Esophagus squamous epithelium (tissue), 5 donors: ENCODE data around the gene C2orf92. TPM values are rescaled to one million over a fixed set of nuclear protein-coding genes. Genes with fewer than 3 reads are reported as not detected.

Experiments used
- DNase-seq: peaks from one replicate; lab custom pipeline; 2025; lab: John Stamatoyannopoulos, UW
- H3K27ac ChIP-seq, 4 donors: fragments of 200-600 bp; sonication (generic); one replicate each; pipeline ENCODE4 v1.5.1; 2016 to 2019; ENCODE audit warnings: mild to moderate bottlenecking in 1 of 4
- H3K27me3 ChIP-seq, 4 donors: fragments of 200-600 bp; sonication (generic); 1 replicate in 3 of 4; 2 replicates in 1 of 4; pipeline versions ENCODE4 v1.5.1 to v1.6.0; 2017 to 2021; ENCODE audit warnings: antibody characterized with exemption in 1 of 4
- H3K36me3 ChIP-seq, 3 donors: fragments of 200-600 bp; sonication (generic); one replicate each; pipeline ENCODE4 v1.5.1; 2016 to 2019
- H3K4me1 ChIP-seq, 3 donors: fragments of 200-600 bp; sonication (generic); one replicate each; pipeline ENCODE4 v1.5.1; 2017 to 2019
- H3K4me3 ChIP-seq, 4 donors: fragments of 200-600 bp; sonication (generic); 1 replicate in 3 of 4; 2 replicates in 1 of 4; pipeline ENCODE4 v1.5.1; 2016 to 2019; ENCODE audit warnings: mild to moderate bottlenecking in 2 of 4, moderate library complexity in 1 of 4
- H3K9me3 ChIP-seq, 3 donors: fragments of 200-600 bp; sonication (generic); one replicate each; pipeline ENCODE4 v1.5.1; 2016 to 2019
- CTCF ChIP-seq, 6 experiments: fragments of 450-650 bp in 4 of 6; fragments of 200-600 bp in 2 of 6; sonication (generic) in 2 of 6; IDR thresholded peaks; one replicate each; pipeline ENCODE4 v1.5.1; 2016 to 2019; ENCODE audit warnings: antibody characterized with exemption in 6 of 6, mild to moderate bottlenecking in 4 of 6, moderate library complexity in 4 of 6
- POLR2A ChIP-seq, 4 donors: fragments of 450-650 bp; IDR thresholded peaks; one replicate each; pipeline ENCODE4 v1.6.1; 2017; ENCODE audit warnings: antibody characterized with exemption in 4 of 4, mild to moderate bottlenecking in 4 of 4, moderate library complexity in 3 of 4
- WGBS, 2 donors: methylation state at CpG; one replicate each; pipeline ENCODE4 v1.1.5; 2018; 5-methylcytosine and 5-hydroxymethylcytosine counted together
- intact Hi-C: fragments of 100-400 bp; cut with DNase I; formaldehyde crosslinking; loops from one replicate; pipeline ENCODE4 v1.15.0; 2022
- total RNA-seq, 4 donors: library from RNA; depleted of rRNA; stranded (reverse); fragments of >200 nt; gene quantifications; one replicate each; pipeline ENCODE4 v1.1.0, GENCODE V29; 2016
- donor health status: DM: yes; HTN: yes; CAD: no.

The C2orf92 gene
- total RNA-seq, 4 donors from 2014 or later, result 2.5 to 12.8 (median 2.5) TPM; not detected in 1

GRCh38 chr2:97745474-97746174 lies 76.1 kb downstream of the C2orf92 start:
- 31 to 42% methylated on average over 10 of the region's 10 CpGs for WGBS, 2 donors
- intact Hi-C loops, result no loop called here
- peak overlapping the region in 2 of 4 donors; percentile 23 to 27 for H3K27ac ChIP-seq
- TF ChIP-seq CTCF (IDR thresholded peaks at IDR 0.05) (no peak), POLR2A (IDR thresholded peaks at IDR 0.05) (no peak)
- peaks cover 0 to 14% (median 0%) of the 10 kb centered on the region in 3 donors for H3K36me3 ChIP-seq
- H3K4me3 ChIP-seq, result no peak overlapping the region
- H3K9me3 ChIP-seq, result no peaks in the 10 kb centered on the region
- DNase-seq, result no peak
- H3K4me1 ChIP-seq, result peaks cover 4 to 44% (median 7%) of the 10 kb centered on the region in 3 donors
- no peaks in the 10 kb centered on the region for H3K27me3 ChIP-seq

GRCh38 chr2:97747285-97747684 lies 77.8 kb downstream of the C2orf92 start:
- 64 to 76% methylated on average over 3 of the region's 3 CpGs for WGBS, 2 donors
- Histone ChIP-seq H3K27me3 (no peaks in the 10 kb centered on the region), H3K27ac (no peak overlapping the region), H3K9me3 (no peaks in the 10 kb centered on the region), H3K36me3 (peaks cover 0 to 17% (median 0%) of the 10 kb centered on the region in 3 donors), H3K4me1 (peaks cover 0 to 36% (median 1%) of the 10 kb centered on the region in 3 donors), H3K4me3 (no peak overlapping the region)
- intact Hi-C loops, result no loop called here
- TF ChIP-seq POLR2A (IDR thresholded peaks at IDR 0.05), result no peak
- no peak for TF ChIP-seq CTCF (IDR thresholded peaks at IDR 0.05)
- no peak for DNase-seq

- peaks cover 0 to 40% (median 0%) of the 10 kb centered on the region in 3 donors for H3K4me1 ChIP-seq
- WGBS, 2 donors, result 70 to 73% methylated on average over 3 to 4 of the region's 4 CpGs
- no peak overlapping the region for H3K27ac ChIP-seq
- no peak overlapping the region for H3K4me3 ChIP-seq
- DNase-seq, result no peak
- intact Hi-C loops, result no loop called here
- H3K9me3 ChIP-seq, result no peaks in the 10 kb centered on the region
- H3K27me3 ChIP-seq, result no peaks in the 10 kb centered on the region
- TF ChIP-seq CTCF (IDR thresholded peaks at IDR 0.05) (no peak), POLR2A (IDR thresholded peaks at IDR 0.05) (no peak)
- peaks cover 0 to 21% (median 0%) of the 10 kb centered on the region in 3 donors for H3K36me3 ChIP-seq
Observed at GRCh38 chr2:97747716-97748115, 78.2 kb downstream of the C2orf92 start.

- DNase-seq, result no peak
- H3K9me3 ChIP-seq, result no peaks in the 10 kb centered on the region
- no peak overlapping the region for H3K4me3 ChIP-seq
- intact Hi-C loops, result no loop called here
- peaks cover 2 to 52% (median 2%) of the 10 kb centered on the region in 3 donors for H3K4me1 ChIP-seq
- TF ChIP-seq CTCF (IDR thresholded peaks at IDR 0.05) (no peak), POLR2A (IDR thresholded peaks at IDR 0.05) (no peak)
- H3K27me3 ChIP-seq, result no peaks in the 10 kb centered on the region
- peaks cover 0 to 12% (median 3%) of the 10 kb centered on the region in 3 donors for H3K36me3 ChIP-seq
- 50 to 60% methylated on average over 1 to 2 of the region's 5 CpGs for WGBS, 2 donors
- H3K27ac ChIP-seq, result no peak overlapping the region
Observed at GRCh38 chr2:97749581-97749980, 80.1 kb downstream of the C2orf92 start.

GRCh38 chr2:97750017-97750416 lies 80.5 kb downstream of the C2orf92 start:
- DNase-seq, result no peak

More at GRCh38 chr2:97750017-97750416, 80.5 kb downstream of the C2orf92 start:
- no CpG with 5 or more reads among the region's 4 CpGs for WGBS, 2 donors
- Histone ChIP-seq H3K27me3 (no peaks in the 10 kb centered on the region), H3K27ac (no peak overlapping the region), H3K4me3 (no peak overlapping the region), H3K9me3 (no peaks in the 10 kb centered on the region), H3K36me3 (peaks cover 0 to 12% (median 3%) of the 10 kb centered on the region in 3 donors), H3K4me1 (peaks cover 4 to 52% (median 5%) of the 10 kb centered on the region in 3 donors)
- TF ChIP-seq POLR2A (IDR thresholded peaks at IDR 0.05) (no peak), CTCF (IDR thresholded peaks at IDR 0.05) (no peak)
- intact Hi-C loops, result no loop called here
